HL-60 (cell line): ENCODE results near the gene ACAP1.

Experiments
- DNase-seq, 2 experiments: peaks; one replicate each; pipeline ENCODE4 v3.0.0-alpha.2; 2010 to 2020; ENCODE audit warnings: low read depth in 1 of 2, low spot score in 1 of 2
- H3K27ac ChIP-seq: fragments of 250-450 bp; sonication (Bioruptor Pico); replicated peaks from 2 replicates; pipeline ENCODE4 v1.5.1; 2020; ENCODE audit warnings: mild to moderate bottlenecking, moderate library complexity
- H3K27me3 ChIP-seq: fragments of 250-450 bp; sonication (Bioruptor Pico); 2 replicates; pipeline ENCODE4 v1.5.1; 2021; ENCODE audit warnings: mild to moderate bottlenecking, moderate library complexity; ENCODE audit not compliant: insufficient read depth, poor library complexity, severe bottlenecking
- H3K4me3 ChIP-seq: replicated peaks from 2 replicates; pipeline ENCODE4 v1.5.1; 2011; ENCODE audit warnings: mild to moderate bottlenecking, control low read depth, low read length; ENCODE audit not compliant: insufficient read depth
- CTCF ChIP-seq: IDR thresholded peaks from one replicate; pipeline ENCODE4 v1.5.1; 2011; ENCODE audit warnings: low read length, control low read depth, inconsistent platforms; ENCODE audit not compliant: insufficient read depth
- GABPA ChIP-seq: IDR thresholded peaks from 2 replicates; pipeline ENCODE4 v1.6.1; 2012; ENCODE audit warnings: low read depth
- POLR2AphosphoS5 ChIP-seq: IDR thresholded peaks from 2 replicates; pipeline ENCODE4 v1.6.1; 2012; ENCODE audit warnings: low read depth
- REST ChIP-seq: IDR thresholded peaks from 2 replicates; pipeline ENCODE4 v1.6.1; 2012; ENCODE audit warnings: low read depth; ENCODE audit not compliant: insufficient replicate concordance
- SPI1 ChIP-seq: IDR thresholded peaks from 2 replicates; pipeline ENCODE4 v1.6.1; 2012; ENCODE audit warnings: low read depth, mild to moderate bottlenecking, borderline replicate concordance

ACAP1 gene

DNA sequence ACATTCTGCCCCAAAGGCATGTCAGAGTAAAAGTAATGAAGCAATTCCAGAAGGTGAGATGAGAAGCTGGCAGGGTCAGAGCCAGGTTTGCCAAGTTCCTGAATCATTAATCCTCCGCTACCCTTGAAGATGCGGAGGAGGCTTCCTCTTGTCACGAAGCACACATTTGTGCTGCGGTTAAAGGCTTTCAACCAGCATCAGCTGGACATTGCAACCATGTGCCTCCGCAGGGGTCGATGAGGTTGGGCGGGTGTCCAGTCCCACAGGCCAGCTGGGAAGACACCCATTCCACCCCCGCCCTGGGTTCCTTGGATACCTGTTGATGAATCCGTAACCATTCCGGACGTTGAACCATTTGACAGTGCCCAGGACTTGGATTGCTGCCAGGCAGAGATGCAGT, 43.2 kb upstream of the ACAP1 start:
- Histone ChIP-seq H3K4me3 (no peak overlapping the region), H3K27me3 (peaks cover 2% of the 10 kb centered on the region), H3K27ac (no peak overlapping the region)
- TF ChIP-seq POLR2AphosphoS5 (0 out of 2 replicates have a peak, but pooled peaks have one; percentile 49), CTCF (no peak)
- peak in 1 of 2 experiments; percentile 20 for DNase-seq

DNA sequence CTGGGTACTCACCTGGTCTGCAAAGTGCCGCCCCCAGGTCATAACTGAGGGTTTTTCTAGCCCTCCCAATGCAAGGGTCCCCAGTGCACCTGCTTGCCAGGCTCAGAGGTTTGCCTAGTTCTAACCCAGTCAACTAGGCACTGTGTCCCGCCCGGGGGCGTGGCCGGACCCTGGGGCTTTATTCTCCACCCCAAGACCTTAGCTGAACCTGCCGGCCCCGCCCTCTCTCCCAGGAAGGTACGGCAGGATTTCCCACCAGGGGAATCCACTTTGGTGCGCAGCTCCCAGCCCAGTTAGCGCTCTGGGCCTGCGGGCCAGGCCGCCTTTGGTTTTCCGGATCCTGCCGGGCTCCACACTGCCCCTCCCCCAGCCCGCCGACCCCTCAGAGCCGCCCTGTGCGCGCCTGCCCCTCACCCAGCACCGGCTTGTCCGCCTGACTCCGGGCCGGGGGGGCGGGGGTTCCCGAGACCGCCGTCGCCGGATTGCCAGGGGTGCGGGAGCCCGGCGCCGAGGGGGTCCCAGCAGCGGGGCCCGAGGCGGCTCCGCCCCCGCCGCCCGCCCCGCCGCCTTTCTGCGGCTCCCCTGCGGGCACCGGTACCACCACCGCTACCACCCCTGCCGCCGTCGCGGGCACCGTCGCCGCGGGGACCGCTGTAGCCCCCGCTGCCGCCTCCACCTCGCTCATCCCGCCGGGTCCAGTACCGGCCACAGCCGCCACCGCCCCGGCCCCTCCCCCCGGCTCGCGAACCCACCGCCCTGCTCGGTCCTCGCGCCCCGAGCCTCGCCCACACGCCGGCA, 42.3 kb upstream of the ACAP1 start:
- no peak for TF ChIP-seq GABPA
- TF ChIP-seq SPI1: no peak
- no peak overlapping the region for H3K27ac ChIP-seq
- peaks cover 2% of the 10 kb centered on the region for H3K27me3 ChIP-seq
- no peak for DNase-seq
- no peak overlapping the region for H3K4me3 ChIP-seq

DNA sequence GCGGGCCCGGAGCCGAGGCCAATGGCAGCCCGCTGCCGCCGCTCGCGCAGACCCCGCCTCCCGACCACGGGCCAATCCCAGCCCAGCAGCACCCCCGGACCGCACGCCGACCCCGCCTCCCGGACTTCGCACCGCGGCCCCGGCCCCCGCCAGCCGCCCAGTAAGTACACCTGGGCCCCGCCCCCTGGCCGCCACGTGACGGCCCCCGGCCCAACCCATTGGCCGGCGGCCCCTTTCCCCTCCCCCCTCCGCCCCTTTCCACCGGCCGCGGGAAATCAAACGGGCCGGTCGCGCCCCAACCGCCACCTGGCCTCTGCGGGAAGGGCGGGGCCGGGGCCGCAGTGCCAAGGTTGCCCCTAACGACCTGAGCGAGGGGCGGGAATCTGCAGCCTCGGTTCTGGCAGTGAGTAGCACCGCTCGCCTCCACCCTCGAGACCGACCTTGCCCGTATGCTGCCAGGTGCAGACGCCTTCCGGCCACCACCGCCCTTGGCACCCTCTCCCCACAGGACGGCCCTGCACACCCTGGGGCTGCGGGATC, 41.6 kb upstream of the ACAP1 start, which contains the start of gene YBX2:
TSS of gene YBX2 (minus strand) at position 26 of the 540 bp plus-strand sequence. CDS start 139 bp downstream, outside the sequence.
- H3K27me3 ChIP-seq: peaks cover 2% of the 10 kb centered on the region
- TF ChIP-seq SPI1 (no peak), GABPA (no peak), CTCF (no peak), POLR2AphosphoS5 (no peak), REST (no peak)
- H3K4me3 ChIP-seq: peak within 1 kb of the TSS; percentile 20
- DNase-seq: peak in 1 of 2 experiments; percentile 25
- H3K27ac ChIP-seq: no peak within 1 kb of the TSS

DNA sequence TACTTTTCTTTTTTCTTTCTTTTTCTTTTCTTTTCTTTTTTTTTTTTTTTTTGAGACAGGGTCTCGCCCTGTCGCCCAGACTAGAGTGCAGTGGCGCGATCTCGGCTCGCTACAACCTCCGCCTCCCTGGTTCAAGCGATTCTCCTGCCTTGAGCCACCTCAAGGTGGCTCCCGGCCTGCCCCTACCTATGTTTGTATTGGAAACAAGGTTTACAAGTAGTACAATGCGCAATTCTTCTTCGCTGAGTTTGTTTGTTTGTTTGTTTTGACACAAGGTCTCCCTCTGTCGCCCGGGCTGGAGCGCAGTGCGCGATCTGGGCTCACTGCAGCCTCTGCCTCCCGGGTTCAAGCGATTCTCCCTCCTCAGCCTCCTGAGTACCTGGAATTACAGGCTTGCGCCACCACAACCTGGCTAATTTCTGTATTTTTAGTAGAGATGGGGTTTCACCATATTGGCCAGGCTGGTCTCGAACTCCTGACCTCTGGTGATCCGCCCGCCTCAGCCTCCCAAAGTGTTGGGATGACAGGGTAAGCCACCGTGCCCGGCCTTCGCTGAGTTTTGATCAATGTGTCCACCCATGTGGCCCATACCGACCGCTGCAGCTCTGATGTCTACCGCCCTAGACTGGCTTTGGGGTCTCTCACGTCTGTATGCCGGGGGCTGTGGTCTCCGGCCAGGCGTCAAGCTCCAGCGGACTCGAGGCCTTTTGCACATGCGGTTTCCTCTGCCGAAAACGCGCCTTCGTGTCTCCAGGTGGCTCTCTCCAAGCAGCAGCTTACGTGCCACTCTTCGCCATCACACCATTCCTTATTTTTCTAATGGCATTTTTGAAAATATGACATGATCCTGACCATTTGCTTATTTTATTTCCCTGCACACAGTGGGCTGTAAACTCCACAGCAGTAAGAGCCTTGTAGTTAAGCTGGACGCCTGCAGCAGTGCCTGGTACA, 40.8 kb upstream of the ACAP1 start:
- Histone ChIP-seq H3K4me3 (no peak overlapping the region), H3K27ac (no peak overlapping the region), H3K27me3 (peaks cover 2% of the 10 kb centered on the region)
- no peak for DNase-seq
- TF ChIP-seq GABPA (no peak), CTCF (no peak), REST (no peak), POLR2AphosphoS5 (no peak), SPI1 (no peak)
